ENCODE data around the gene HTR3E. TPM values are rescaled to one million over a fixed set of nuclear protein-coding genes. Genes with fewer than 3 reads are reported as not detected.

HTR3E gene
- total RNA-seq (2021): not detected in 2 replicates
- long read RNA-seq: 0 reads

- Histone ChIP-seq H2AFZ (ENCODE audit: low read length) (no peak within 1 kb of the TSS), H3K79me2 (ENCODE audit: insufficient read depth, low read length) (no peaks in the 10 kb centered on the region), H3K79me1 (ENCODE audit: insufficient read depth, low read depth, low read length, poor library complexity, severe bottlenecking) (no peaks in the 10 kb centered on the region), H3K56ac (ENCODE audit: insufficient read length, low read depth, low read length) (no peak within 1 kb of the TSS), H3K4me2 (ENCODE audit: insufficient read depth, insufficient read length, low read length) (no peak within 1 kb of the TSS), H4K8ac (replicated peaks; ENCODE audit: insufficient read length, low read depth, low read length) (no peak within 1 kb of the TSS), H2BK20ac (ENCODE audit: low read depth, low read length, poor library complexity, severe bottlenecking) (no peak within 1 kb of the TSS), H4K20me1 (ENCODE audit: control insufficient read depth, insufficient read depth, insufficient read length) (no peaks in the 10 kb centered on the region), H3K4me1 (ENCODE audit: insufficient read depth, low read length) (no peaks in the 10 kb centered on the region), H3K9ac (ENCODE audit: extremely low read depth, insufficient read length, low read length) (no peak within 1 kb of the TSS), H2BK5ac (ENCODE audit: insufficient read length, low read length) (no peak within 1 kb of the TSS), H3K27ac (ENCODE audit: insufficient read length, low read depth, low read length) (no peak within 1 kb of the TSS), H2BK120ac (ENCODE audit: low read depth, low read length, poor library complexity, severe bottlenecking) (no peak within 1 kb of the TSS), H3K14ac (ENCODE audit: insufficient read depth, low read length) (no peak within 1 kb of the TSS), H2BK15ac (ENCODE audit: low read depth, low read length) (no peak within 1 kb of the TSS), H3K18ac (ENCODE audit: insufficient read length, low read depth, low read length) (no peak within 1 kb of the TSS), H2AK5ac (ENCODE audit: insufficient read length, low read length) (no peak within 1 kb of the TSS), H4K91ac (ENCODE audit: insufficient read length, low read depth, low read length) (no peak within 1 kb of the TSS), H3K9me3 (ENCODE audit: control insufficient read depth, low read depth, low read length) (no peaks in the 10 kb centered on the region), H3T11ph (ENCODE audit: low read length) (no peak within 1 kb of the TSS), H2BK12ac (ENCODE audit: insufficient read length, low read depth, low read length) (no peak within 1 kb of the TSS), H3K23ac (ENCODE audit: insufficient read length, low read depth, low read length) (no peak within 1 kb of the TSS), H3K23me2 (ENCODE audit: insufficient read length, low read depth, low read length, poor library complexity, severe bottlenecking) (no peaks in the 10 kb centered on the region), H3K4ac (ENCODE audit: low read depth, low read length) (no peak within 1 kb of the TSS), H3K27me3 (ENCODE audit: insufficient read depth, low read length) (no peaks in the 10 kb centered on the region; the same call in 1 of the 2 replicates), H4K5ac (ENCODE audit: insufficient read length, low read depth, low read length) (no peak within 1 kb of the TSS)
- no peak for DNase-seq
- Mint-ChIP-seq H3K4me1 (no peaks in the 10 kb centered on the region), H3K27ac (no peak within 1 kb of the TSS), H3K36me3 (ENCODE audit: insufficient read depth in 1 of 3, low read depth in 3 of 3) (peaks cover 0 to 3% (median 2%) of the 10 kb centered on the region in 3 experiments; a peak in 2 of 7 replicates), H3K9me3 (peaks cover 11 to 13% of the 10 kb centered on the region in 2 experiments), H3K27me3 (ENCODE audit: low read depth) (peaks cover 8% of the 10 kb centered on the region), H3K4me3 (no peak within 1 kb of the TSS)
- TF ChIP-seq, protein P1, sequence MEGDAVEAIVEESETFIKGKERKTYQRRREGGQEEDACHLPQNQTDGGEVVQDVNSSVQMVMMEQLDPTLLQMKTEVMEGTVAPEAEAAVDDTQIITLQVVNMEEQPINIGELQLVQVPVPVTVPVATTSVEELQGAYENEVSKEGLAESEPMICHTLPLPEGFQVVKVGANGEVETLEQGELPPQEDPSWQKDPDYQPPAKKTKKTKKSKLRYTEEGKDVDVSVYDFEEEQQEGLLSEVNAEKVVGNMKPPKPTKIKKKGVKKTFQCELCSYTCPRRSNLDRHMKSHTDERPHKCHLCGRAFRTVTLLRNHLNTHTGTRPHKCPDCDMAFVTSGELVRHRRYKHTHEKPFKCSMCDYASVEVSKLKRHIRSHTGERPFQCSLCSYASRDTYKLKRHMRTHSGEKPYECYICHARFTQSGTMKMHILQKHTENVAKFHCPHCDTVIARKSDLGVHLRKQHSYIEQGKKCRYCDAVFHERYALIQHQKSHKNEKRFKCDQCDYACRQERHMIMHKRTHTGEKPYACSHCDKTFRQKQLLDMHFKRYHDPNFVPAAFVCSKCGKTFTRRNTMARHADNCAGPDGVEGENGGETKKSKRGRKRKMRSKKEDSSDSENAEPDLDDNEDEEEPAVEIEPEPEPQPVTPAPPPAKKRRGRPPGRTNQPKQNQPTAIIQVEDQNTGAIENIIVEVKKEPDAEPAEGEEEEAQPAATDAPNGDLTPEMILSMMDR (conservative IDR thresholded peaks at IDR 0.05): no peak
- WGBS (ENCODE audit: extremely low coverage, insufficient read length, low lambda C conversion rate): no CpG with 5 or more reads among the region's 7 CpGs
Measured at GRCh38 chr3:184096811-184097383, at the start of gene HTR3E. Gene HTR3E, plus strand, starts transcription at chr3:184097064. Its CDS starts 466 bp downstream, at chr3:184097530.
